ENCODE measurements around the gene TMEM181. TPM values are rescaled to one million over a fixed set of nuclear protein-coding genes. Genes with fewer than 3 reads are reported as not detected.
"Not testable (repeated sequence)": the region's sequence is repeated elsewhere in the genome, so short reads cannot be mapped to it uniquely, and the experiment has no call there.

The TMEM181 gene
- total RNA-seq, 1 donor, result 13.4 TPM

- H3K4me1 ChIP-seq (ENCODE audit: insufficient read depth, low read length), result no peaks in the 10 kb centered on the region
- no peak overlapping the region for H3K4me3 ChIP-seq (ENCODE audit: low read length)
- no peaks in the 10 kb centered on the region for H3K27me3 ChIP-seq (ENCODE audit: insufficient read depth, low read length)
- H3K9me3 ChIP-seq (ENCODE audit: low read depth, low read length), result no peaks in the 10 kb centered on the region
Measured at GRCh38 chr6:158610319-158610968, 50.6 kb downstream of the TMEM181 start.

DNA sequence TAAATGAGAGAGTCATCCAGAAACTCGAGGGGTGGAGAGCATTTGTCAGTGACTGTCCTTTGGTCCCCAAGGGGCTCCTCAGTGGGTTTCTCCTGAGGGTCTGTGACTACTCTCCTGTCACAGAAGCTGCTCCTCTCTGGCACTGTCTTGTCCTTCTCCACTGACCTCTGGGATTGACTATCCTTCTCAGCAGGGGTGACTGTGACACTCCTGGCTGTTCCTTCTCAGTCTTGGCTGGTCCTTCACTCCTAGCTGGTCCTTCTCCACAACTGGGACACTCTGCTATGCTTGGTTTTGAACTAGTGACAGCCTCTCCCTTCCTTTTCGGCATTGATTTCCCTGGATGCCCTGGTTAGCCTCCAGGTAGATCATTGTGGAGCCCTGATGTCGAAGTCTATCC, 51.1 kb downstream of the TMEM181 start:
- no peaks in the 10 kb centered on the region for H3K4me1 ChIP-seq (ENCODE audit: insufficient read depth, low read length)
- no peaks in the 10 kb centered on the region for H3K9me3 ChIP-seq (ENCODE audit: low read depth, low read length)
- H3K4me3 ChIP-seq (ENCODE audit: low read length), result no peak overlapping the region
- H3K27me3 ChIP-seq (ENCODE audit: insufficient read depth, low read length), result no peaks in the 10 kb centered on the region

DNA sequence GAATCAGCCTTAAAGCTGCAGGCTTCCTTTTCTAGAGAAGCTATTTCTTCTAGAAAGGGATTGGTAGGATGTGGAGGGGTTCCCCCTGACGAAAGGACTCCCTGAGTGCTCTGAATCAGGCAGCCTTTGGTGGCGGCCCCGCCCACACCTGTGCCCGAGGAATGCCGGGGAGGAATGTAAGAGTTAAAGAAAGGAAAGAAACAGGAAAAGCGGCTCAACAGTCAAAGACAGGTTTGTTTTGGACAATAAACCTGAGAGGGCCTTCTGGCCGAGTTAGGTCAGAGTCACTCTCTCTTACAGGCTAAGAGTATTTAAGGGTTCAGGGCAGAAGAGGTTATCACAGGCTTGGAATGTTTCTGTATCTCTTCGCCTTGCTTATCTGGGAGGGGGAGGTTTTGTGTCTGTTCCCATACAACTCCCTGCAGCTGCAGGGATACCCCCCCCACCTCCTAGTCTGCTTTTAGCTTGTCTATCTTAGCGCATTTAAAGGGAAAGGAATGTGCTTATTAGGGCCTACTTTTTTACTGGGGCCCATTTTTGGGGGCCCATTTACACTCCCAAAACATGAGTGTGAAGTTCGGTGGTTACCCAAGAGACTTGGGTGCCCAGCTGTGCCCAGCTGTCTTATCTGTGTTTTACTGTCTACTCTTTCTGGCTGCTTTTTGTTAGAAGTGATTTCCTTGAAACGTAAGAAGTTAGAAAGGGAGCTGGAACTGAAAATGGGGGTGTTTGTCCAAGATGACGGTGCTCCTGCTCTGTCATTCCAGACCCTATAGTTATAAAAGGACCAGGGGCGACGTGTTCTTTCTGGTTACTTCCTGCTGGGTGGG, 51.9 kb downstream of the TMEM181 start:
- H3K9me3 ChIP-seq (ENCODE audit: low read depth, low read length), result no peaks in the 10 kb centered on the region
- no peaks in the 10 kb centered on the region for H3K27me3 ChIP-seq (ENCODE audit: insufficient read depth, low read length)
- H3K4me1 ChIP-seq (ENCODE audit: insufficient read depth, low read length), result no peaks in the 10 kb centered on the region
- H3K4me3 ChIP-seq (ENCODE audit: low read length), result no peak overlapping the region

- not testable (repeated sequence) for H3K4me1 ChIP-seq (ENCODE audit: insufficient read depth, low read length); H3K27me3 ChIP-seq (ENCODE audit: insufficient read depth, low read length); H3K4me3 ChIP-seq (ENCODE audit: low read length); H3K9me3 ChIP-seq (ENCODE audit: low read depth, low read length)
Measured at GRCh38 chr6:158614606-158615005, 54.7 kb downstream of the TMEM181 start.

- not testable (repeated sequence) for H3K9me3 ChIP-seq (ENCODE audit: low read depth, low read length); H3K4me1 ChIP-seq (ENCODE audit: insufficient read depth, low read length); H3K4me3 ChIP-seq (ENCODE audit: low read length); H3K27me3 ChIP-seq (ENCODE audit: insufficient read depth, low read length)
Measured at GRCh38 chr6:158618289-158618688, 58.4 kb downstream of the TMEM181 start.

DNA sequence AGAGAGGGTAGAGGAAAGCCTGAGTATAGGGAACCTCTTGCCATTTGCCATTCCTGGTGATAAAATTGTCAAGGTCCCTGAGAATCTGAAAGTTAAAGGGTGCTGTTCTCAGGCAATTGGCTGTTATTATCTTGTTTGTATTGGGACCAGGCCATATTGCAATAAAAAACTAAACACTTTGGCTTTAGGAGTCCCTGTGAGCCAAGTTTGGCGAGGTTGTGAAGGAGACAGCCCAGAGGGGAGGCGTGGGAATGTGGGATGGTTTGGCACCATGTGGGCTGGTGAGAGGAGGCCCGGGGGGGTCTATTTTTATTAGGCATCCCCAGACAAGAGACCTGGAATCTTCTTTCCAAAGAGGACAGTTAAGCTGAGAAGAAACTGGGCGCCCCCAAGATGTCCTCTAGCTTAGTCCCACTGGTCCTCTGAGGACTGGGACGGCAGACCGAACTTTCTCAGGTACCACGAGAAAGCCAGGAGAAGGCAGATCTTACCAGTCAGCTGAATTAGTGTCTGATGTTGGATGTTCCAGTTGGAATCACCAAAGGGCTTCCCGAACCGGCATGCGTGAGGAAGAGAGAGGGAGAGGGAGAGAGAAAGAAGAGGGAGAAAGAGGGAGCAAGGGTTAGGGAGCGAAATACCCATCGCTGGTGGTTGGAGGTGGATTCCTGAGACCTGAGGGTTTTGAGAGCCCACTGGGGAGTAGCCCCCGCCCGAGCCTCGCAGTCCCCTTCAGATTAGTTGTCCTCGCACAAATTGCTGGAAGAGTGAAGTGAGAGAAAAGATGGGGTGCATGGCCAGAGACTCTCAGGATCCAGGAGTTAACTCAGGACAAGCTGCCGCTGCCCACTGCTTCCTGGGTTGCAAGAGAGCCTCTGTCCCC, 60.3 kb downstream of the TMEM181 start:
- no peaks in the 10 kb centered on the region for H3K27me3 ChIP-seq (ENCODE audit: insufficient read depth, low read length)
- H3K4me1 ChIP-seq (ENCODE audit: insufficient read depth, low read length), result no peaks in the 10 kb centered on the region
- no peaks in the 10 kb centered on the region for H3K9me3 ChIP-seq (ENCODE audit: low read depth, low read length)
- H3K4me3 ChIP-seq (ENCODE audit: low read length), result no peak overlapping the region

- no peaks in the 10 kb centered on the region for H3K27me3 ChIP-seq (ENCODE audit: insufficient read depth, low read length)
- H3K4me1 ChIP-seq (ENCODE audit: insufficient read depth, low read length), result no peaks in the 10 kb centered on the region
- H3K9me3 ChIP-seq (ENCODE audit: low read depth, low read length), result no peaks in the 10 kb centered on the region
- no peak overlapping the region for H3K4me3 ChIP-seq (ENCODE audit: low read length)
Measured at GRCh38 chr6:158620963-158621693, 61.2 kb downstream of the TMEM181 start.

DNA sequence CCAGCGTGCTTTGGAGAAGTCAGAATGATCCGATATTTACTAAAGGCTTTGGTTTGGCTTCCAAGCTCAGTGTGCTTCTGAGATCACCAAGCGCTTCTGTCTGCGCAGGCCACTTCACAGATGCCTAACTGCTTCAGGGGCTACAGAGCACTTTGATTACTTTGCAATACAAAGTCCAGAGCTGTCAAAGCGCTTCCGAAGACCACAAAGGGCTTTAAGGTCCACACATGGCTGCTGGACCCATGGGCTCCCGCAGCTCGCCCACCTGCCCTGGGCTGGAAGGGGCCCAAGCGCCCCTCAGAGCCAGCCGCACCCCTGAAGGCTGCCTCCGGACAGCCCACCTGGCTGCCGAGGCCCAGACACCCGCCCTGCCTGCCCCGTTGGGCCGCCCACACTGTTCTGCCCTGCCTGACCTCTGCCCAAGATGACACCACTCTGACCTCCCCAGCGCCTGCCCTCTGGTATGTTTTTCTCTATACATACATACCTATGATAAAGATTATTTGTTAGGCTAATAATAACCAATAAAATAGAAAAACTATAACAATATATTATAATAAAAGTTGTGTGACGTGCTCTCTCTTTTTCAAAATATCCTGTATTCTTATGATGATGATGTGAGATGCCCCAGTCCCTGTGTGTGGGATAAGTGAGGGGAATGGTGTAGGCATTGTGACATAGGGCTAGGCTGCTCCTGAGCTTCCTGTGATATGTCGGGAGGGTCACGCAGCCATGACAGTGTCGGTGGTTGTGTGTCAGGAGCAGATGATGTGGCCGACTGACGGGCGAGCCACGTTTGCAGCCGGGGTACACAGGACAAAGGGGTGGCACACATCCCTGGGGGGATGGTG, 62.0 kb downstream of the TMEM181 start:
- Histone ChIP-seq H3K27me3 (ENCODE audit: insufficient read depth, low read length) (no peaks in the 10 kb centered on the region), H3K4me1 (ENCODE audit: insufficient read depth, low read length) (no peaks in the 10 kb centered on the region), H3K4me3 (ENCODE audit: low read length) (no peak overlapping the region), H3K9me3 (ENCODE audit: low read depth, low read length) (no peaks in the 10 kb centered on the region)

DNA sequence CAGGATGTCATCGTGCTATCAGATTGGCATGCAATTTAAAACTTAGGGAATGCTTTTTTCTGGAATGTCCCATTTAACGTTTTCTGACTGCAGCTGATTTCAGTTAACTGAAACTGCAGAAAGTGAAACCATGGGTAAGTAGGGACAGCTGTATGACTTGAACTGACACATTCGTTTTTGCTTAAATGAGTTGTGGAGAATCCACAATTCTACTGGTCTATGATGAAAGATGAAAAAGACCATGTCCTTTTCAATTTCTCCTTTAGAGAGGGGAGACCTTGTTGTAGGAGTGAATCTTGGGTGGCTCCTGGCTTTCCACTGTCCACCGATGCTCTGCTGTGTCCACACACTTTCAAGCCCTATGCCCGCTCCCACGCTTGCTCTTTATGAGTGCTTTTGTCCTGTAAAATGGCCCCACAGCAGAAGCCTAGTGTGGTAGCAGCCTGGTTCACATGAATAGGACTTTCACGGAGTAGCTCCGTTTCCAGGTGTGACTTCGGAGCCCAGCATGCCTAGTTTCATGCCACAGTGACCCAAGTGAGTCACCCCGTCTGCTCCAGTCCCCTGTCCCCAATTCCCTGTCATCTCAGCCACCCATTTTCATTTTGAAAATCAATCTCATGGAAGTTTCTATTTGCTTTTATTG, 62.8 kb downstream of the TMEM181 start:
- H3K4me3 ChIP-seq (ENCODE audit: low read length), result no peak overlapping the region
- no peaks in the 10 kb centered on the region for H3K9me3 ChIP-seq (ENCODE audit: low read depth, low read length)
- H3K27me3 ChIP-seq (ENCODE audit: insufficient read depth, low read length), result no peaks in the 10 kb centered on the region
- no peaks in the 10 kb centered on the region for H3K4me1 ChIP-seq (ENCODE audit: insufficient read depth, low read length)

DNA sequence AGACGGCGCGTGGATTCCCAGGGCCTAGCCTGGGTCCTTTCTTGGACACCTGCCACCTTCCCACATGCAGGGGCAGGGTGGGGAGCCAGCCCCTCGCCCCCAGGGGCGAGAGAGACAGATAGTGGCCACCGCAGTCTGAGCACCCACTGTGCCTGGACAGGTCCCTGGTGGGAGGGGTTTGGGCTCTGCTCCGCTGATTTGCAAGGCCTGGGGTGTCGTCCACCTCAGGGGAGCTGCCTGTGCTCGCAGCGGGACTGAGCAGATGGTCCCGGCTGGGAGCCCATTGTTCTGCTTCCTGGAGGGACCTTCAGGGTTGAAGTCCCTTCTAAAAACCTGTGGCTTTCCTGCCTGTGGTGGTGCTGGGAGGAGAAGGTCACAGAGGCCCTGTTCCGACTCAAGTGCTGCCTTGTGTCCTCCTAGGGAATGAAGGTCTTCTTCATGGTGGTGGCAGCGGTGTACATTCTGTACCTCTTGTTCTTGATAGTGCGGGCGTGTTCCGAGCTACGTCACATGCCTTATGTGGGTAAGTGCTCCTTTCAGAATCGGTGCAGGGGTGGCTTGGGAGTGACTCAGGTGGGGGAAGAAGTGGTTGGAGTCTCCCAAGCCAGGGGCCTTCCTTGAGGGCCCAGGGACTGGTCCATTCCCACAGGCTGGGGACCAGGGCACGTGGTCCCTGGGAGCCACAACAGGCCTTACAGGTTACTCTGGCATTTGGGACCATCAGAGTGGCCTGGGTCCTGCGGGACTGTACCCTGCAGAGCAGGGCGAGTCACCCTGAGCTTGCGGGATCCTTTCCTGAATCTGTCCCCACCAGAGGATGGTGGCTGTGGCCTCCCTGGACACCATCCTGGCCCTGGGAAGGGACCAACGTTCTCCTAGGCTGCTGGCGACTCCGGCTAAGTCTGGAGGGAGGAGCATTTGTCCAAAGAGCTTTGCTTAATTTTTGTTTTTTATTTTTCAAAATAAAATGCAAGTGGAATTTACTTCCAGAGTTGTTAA, 65.1 kb downstream of the TMEM181 start:
- Histone ChIP-seq H3K9me3 (ENCODE audit: low read depth, low read length) (no peaks in the 10 kb centered on the region), H3K4me1 (ENCODE audit: insufficient read depth, low read length) (no peaks in the 10 kb centered on the region), H3K4me3 (ENCODE audit: low read length) (no peak overlapping the region), H3K27me3 (ENCODE audit: insufficient read depth, low read length) (no peaks in the 10 kb centered on the region)

DNA sequence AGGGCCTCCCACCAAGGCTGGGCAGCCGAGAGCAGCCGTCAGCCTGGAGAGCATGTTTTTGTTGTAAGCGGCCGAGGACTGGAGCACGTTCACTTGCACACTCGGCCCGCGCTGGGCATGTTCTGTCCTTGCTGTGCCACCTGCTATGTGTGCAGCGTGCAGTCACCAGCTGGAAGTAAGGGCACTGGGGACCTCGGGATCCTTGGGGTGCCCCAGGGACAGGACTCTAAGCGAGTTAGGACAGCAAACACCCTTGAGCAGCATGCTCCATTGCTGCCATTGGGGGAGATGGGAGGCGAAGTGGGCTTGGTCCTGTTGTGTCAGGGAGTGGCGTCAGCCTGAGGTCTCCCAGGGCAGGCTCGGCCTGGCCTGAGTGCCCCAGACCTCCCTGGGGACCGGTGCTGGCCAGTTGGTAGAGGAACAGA, 66.0 kb downstream of the TMEM181 start:
- H3K27me3 ChIP-seq (ENCODE audit: insufficient read depth, low read length), result no peaks in the 10 kb centered on the region
- H3K9me3 ChIP-seq (ENCODE audit: low read depth, low read length), result no peaks in the 10 kb centered on the region
- H3K4me1 ChIP-seq (ENCODE audit: insufficient read depth, low read length), result no peaks in the 10 kb centered on the region
- no peak overlapping the region for H3K4me3 ChIP-seq (ENCODE audit: low read length)

DNA sequence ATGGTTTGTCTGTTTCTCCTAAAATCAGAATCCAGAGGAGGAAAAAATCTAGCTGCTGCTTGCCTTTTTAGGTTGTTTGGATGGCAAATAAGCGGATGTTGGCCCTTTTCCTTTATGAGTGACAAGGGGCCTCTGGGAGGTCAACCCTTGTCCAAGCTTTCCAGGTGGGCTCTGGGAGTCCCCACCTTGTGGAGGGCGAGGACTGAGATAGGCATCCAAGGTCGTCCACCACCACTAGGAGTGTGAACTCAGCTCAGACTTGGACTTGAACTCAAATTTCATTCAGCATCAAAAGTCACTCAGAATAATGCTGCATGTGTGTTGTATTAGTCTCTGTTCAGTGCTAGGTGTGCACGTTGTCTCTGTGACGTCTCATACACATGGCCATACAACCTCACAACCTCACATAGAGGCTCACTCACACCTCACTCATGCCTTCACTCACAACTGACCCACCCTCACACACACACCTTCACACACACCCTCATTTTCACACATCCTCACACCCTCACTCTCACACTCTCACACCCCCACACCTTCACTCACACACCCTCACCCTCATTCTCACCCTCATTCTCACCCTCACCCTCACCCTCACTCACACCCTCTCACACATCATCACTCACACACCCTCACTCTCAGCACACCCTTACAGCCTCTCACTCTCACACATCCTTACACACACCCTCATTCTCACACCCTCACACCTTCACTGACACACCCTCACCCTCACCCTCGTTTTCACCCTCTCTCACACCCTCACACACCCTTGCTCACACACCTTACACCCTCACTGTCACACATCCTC, 66.7 kb downstream of the TMEM181 start:
- Histone ChIP-seq H3K27me3 (ENCODE audit: insufficient read depth, low read length) (no peaks in the 10 kb centered on the region), H3K4me3 (ENCODE audit: low read length) (no peak overlapping the region), H3K9me3 (ENCODE audit: low read depth, low read length) (no peaks in the 10 kb centered on the region), H3K4me1 (ENCODE audit: insufficient read depth, low read length) (no peaks in the 10 kb centered on the region)

All from mononuclear cell (primary cell).